HEK293 (cell line): ENCODE results near the gene GNPDA2.

Experiments
- EGR2 ChIP-seq: fragments of 450-650 bp; formaldehyde crosslinking; IDR thresholded peaks from 2 replicates; pipeline ENCODE4 v1.5.1; 2016; ENCODE audit warnings: low read depth, missing biosample characterization, missing genetic modification characterization
- GLIS1 ChIP-seq: fragments of 450-650 bp; formaldehyde crosslinking; IDR thresholded peaks from 2 replicates; pipeline ENCODE4 v1.5.1; 2016; ENCODE audit warnings: missing biosample characterization, missing genetic modification characterization
- HOXC10 ChIP-seq: sonication (generic); formaldehyde crosslinking; IDR thresholded peaks from 2 replicates; pipeline ENCODE4 v1.8.1; 2023; ENCODE audit warnings: mild to moderate bottlenecking, missing genetic modification reagents
- PATZ1 ChIP-seq: fragments of 450-650 bp; formaldehyde crosslinking; IDR thresholded peaks from 2 replicates; pipeline ENCODE4 v1.5.1; 2016; ENCODE audit warnings: missing biosample characterization, missing genetic modification characterization
- SETDB1 ChIP-seq: IDR thresholded peaks from one replicate; pipeline ENCODE4 v1.6.1; 2017; ENCODE audit warnings: mild to moderate bottlenecking, low read length, moderate library complexity, mixed read lengths; ENCODE audit not compliant: insufficient read length
- SP7 ChIP-seq: fragments of 450-650 bp; formaldehyde crosslinking; IDR thresholded peaks from 2 replicates; pipeline ENCODE4 v1.5.1; 2016; ENCODE audit warnings: missing biosample characterization, missing genetic modification characterization
- TCF7L2 ChIP-seq: IDR thresholded peaks from 2 replicates; pipeline ENCODE4 v1.6.1; 2011; ENCODE audit warnings: low read depth, mild to moderate bottlenecking, inconsistent platforms, low read length, moderate library complexity, borderline replicate concordance
- TRIM28 ChIP-seq: IDR thresholded peaks from 2 replicates; pipeline ENCODE4 v1.6.1; 2011; ENCODE audit warnings: low read length, control low read depth, borderline replicate concordance
- ZBTB11 ChIP-seq: fragments of 450-650 bp; formaldehyde crosslinking; conservative IDR thresholded peaks from 2 replicates; pipeline ENCODE4 v1.5.1; 2016; ENCODE audit warnings: low read depth, missing biosample characterization, missing genetic modification characterization
- ZBTB21 ChIP-seq: fragments of 450-650 bp; formaldehyde crosslinking; IDR thresholded peaks from 2 replicates; pipeline ENCODE4 v1.5.1; 2017; ENCODE audit warnings: missing biosample characterization, missing genetic modification characterization
- ZBTB6 ChIP-seq: fragments of 450-650 bp; formaldehyde crosslinking; IDR thresholded peaks from 2 replicates; pipeline ENCODE4 v1.5.1; 2017; ENCODE audit warnings: missing biosample characterization, missing genetic modification characterization
- ZBTB7A ChIP-seq: fragments of 450-650 bp; formaldehyde crosslinking; IDR thresholded peaks from 2 replicates; pipeline ENCODE4 v1.5.1; 2016; ENCODE audit warnings: low read depth, missing biosample characterization, missing genetic modification characterization
- ZNF112 ChIP-seq: fragments of 450-650 bp; formaldehyde crosslinking; IDR thresholded peaks from 2 replicates; pipeline ENCODE4 v1.5.0; 2017; ENCODE audit warnings: missing biosample characterization, missing genetic modification characterization
- ZNF132 ChIP-seq: fragments of 450-650 bp; formaldehyde crosslinking; IDR thresholded peaks from 2 replicates; pipeline ENCODE4 v1.5.1; 2017; ENCODE audit warnings: missing biosample characterization, missing genetic modification characterization, borderline replicate concordance
- ZNF140 ChIP-seq: fragments of 450-650 bp; formaldehyde crosslinking; IDR thresholded peaks from 2 replicates; pipeline ENCODE4 v1.5.1; 2016; ENCODE audit warnings: missing biosample characterization, missing genetic modification characterization
- ZNF148 ChIP-seq: fragments of 450-650 bp; formaldehyde crosslinking; IDR thresholded peaks from 2 replicates; pipeline ENCODE4 v1.5.0; 2017; ENCODE audit warnings: missing biosample characterization, missing genetic modification characterization, borderline replicate concordance
- ZNF184 ChIP-seq: fragments of 450-650 bp; IDR thresholded peaks from 2 replicates; pipeline ENCODE4 v1.5.1; 2018; ENCODE audit warnings: missing biosample characterization, mild to moderate bottlenecking, missing genetic modification characterization
- ZNF223 ChIP-seq: fragments of 450-650 bp; formaldehyde crosslinking; IDR thresholded peaks from 2 replicates; pipeline ENCODE4 v1.5.1; 2016; ENCODE audit warnings: missing biosample characterization, missing genetic modification characterization
- ZNF280D ChIP-seq: fragments of 450-650 bp; formaldehyde crosslinking; IDR thresholded peaks from 2 replicates; pipeline ENCODE4 v1.5.1; 2016; ENCODE audit warnings: missing biosample characterization, missing genetic modification characterization
- ZNF302 ChIP-seq: fragments of 450-650 bp; formaldehyde crosslinking; IDR thresholded peaks from 2 replicates; pipeline ENCODE4 v1.5.1; 2016; ENCODE audit warnings: missing biosample characterization, missing genetic modification characterization, low read depth
- ZNF544 ChIP-seq: fragments of 450-650 bp; formaldehyde crosslinking; IDR thresholded peaks from 2 replicates; pipeline ENCODE4 v1.5.0; 2017; ENCODE audit warnings: missing biosample characterization, missing genetic modification characterization
- ZNF558 ChIP-seq: fragments of 450-650 bp; formaldehyde crosslinking; IDR thresholded peaks from 2 replicates; pipeline ENCODE4 v1.5.1; 2016; ENCODE audit warnings: missing biosample characterization, missing genetic modification characterization
- ZNF600 ChIP-seq: fragments of 450-650 bp; formaldehyde crosslinking; IDR thresholded peaks from 2 replicates; pipeline ENCODE4 v1.5.1; 2016; ENCODE audit warnings: missing biosample characterization, missing genetic modification characterization
- ZNF658 ChIP-seq: fragments of 450-650 bp; formaldehyde crosslinking; IDR thresholded peaks from 2 replicates; pipeline ENCODE4; 2016; ENCODE audit warnings: missing biosample characterization, missing genetic modification characterization
- ZNF677 ChIP-seq: fragments of 450-650 bp; IDR thresholded peaks from 2 replicates; pipeline ENCODE4 v1.5.0; 2018; ENCODE audit warnings: missing biosample characterization, mild to moderate bottlenecking, missing genetic modification characterization, moderate library complexity
- ZNF76 ChIP-seq: fragments of 450-650 bp; formaldehyde crosslinking; IDR thresholded peaks from 2 replicates; pipeline ENCODE4; 2016; ENCODE audit warnings: low read depth, missing biosample characterization, missing genetic modification characterization, borderline replicate concordance
- ZXDB ChIP-seq: fragments of 450-650 bp; formaldehyde crosslinking; IDR thresholded peaks from 2 replicates; pipeline ENCODE4 v1.5.1; 2016; ENCODE audit warnings: missing biosample characterization, missing genetic modification characterization

GNPDA2 gene

GRCh38 chr4:44726038-44726871 is at the start of gene GNPDA2 (continued):
- TF ChIP-seq PATZ1, result peak; percentile 67
- TF ChIP-seq ZNF132 (tag by site-specific recombination), result no peak
- TF ChIP-seq ZNF112 (tag by site-specific recombination), result no peak
- TF ChIP-seq ZNF184, result no peak
- no peak for TF ChIP-seq ZNF280D (tag by site-specific recombination)
- TF ChIP-seq ZBTB6, result no peak
- no peak for TF ChIP-seq ZNF140 (tag by site-specific recombination)
- no peak for TF ChIP-seq ZNF677 (tag by site-specific recombination)
- TF ChIP-seq GLIS1 (tag by site-specific recombination), result peak; percentile 33; the same call in 1 of the 2 replicates
- 0 out of 2 replicates have a peak, but pooled peaks have one; percentile 9 for TF ChIP-seq EGR2 (tag by site-specific recombination)
- peak; percentile 45; the same call in 1 of the 2 replicates for TF ChIP-seq ZXDB
- no peak for TF ChIP-seq ZNF148 (tag by site-specific recombination)
- no peak for TF ChIP-seq ZNF558 (tag by site-specific recombination)
- no peak for TF ChIP-seq ZNF76 (tag by site-specific recombination)
- no peak for TF ChIP-seq ZBTB21 (tag by site-specific recombination)
- TF ChIP-seq HOXC10 (CRISPR knock-in tag), result no peak
- TF ChIP-seq ZNF223 (tag by site-specific recombination), result no peak
- no peak for TF ChIP-seq TCF7L2
- no peak for TF ChIP-seq ZNF544 (tag by site-specific recombination)
- no peak for TF ChIP-seq TRIM28
- no peak for TF ChIP-seq SP7 (tag by site-specific recombination)
- TF ChIP-seq SETDB1, result no peak
- no peak for TF ChIP-seq ZNF658 (tag by site-specific recombination)
- TF ChIP-seq ZNF302 (tag by site-specific recombination), result no peak
- peak; percentile 69 for TF ChIP-seq ZBTB11 (tag by site-specific recombination)
- 0 out of 2 replicates have a peak, but pooled peaks have one; percentile 13 for TF ChIP-seq ZBTB7A (tag by site-specific recombination)
- TF ChIP-seq ZNF600 (tag by site-specific recombination), result no peak
